GM12801 (cell line): Measurements from ENCODE around the gene OXER1.

Source experiments
- TF ChIP-seq, protein P1 (sequence below): IDR thresholded peaks from one replicate; pipeline ENCODE4 v1.5.1; 2011; ENCODE audit warnings: control low read depth; ENCODE audit not compliant: insufficient read length; ENCODE audit errors: extremely low read depth

OXER1 gene

DNA sequence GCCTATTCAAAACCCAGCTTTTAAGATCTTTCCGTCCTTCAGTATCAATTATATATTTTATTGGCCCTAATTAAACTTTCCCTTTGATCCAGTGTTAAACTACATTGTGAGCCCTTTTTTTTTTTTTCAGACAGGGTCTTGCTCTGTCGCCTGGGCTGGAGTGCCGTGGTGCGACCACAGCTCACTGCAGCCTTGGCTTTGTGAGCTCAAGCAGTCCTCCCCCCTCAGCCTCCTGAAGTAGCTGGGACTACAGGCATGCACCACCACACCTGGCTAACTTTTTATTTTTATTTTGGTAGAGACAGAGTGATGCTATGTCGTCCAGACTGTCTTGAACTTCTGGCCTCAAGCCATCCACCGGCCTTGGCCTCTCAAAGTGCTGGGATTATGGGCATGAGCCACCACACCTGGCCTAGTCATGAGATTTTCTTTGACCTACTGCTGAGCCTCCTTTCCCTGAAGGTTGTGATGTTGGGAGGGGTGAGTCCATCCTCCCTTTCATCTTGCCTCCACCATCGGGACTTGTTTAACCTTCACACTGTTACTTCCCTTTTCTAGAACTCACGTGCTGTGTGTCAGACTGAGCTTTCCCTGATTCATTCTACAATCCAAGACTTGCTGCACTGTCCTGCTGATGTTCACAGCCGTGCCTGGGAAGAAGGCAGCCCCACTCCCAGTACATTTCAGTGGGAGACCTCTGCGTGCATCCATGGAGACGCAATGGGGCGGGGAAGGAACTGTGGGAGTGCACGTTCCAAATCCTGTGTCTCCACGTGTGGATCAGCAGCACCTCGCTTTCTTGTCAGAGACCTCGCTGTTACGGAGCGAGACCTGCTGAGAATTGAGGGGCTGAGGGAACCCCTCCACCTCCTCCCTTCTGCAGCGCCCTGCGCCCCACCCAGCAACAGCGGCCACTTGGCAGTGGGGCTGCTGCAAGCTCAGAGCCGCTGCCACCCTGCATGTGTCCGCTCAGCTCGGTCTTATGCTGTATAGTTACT lies 10.8 kb downstream of the OXER1 start:
- TF ChIP-seq, protein P1, sequence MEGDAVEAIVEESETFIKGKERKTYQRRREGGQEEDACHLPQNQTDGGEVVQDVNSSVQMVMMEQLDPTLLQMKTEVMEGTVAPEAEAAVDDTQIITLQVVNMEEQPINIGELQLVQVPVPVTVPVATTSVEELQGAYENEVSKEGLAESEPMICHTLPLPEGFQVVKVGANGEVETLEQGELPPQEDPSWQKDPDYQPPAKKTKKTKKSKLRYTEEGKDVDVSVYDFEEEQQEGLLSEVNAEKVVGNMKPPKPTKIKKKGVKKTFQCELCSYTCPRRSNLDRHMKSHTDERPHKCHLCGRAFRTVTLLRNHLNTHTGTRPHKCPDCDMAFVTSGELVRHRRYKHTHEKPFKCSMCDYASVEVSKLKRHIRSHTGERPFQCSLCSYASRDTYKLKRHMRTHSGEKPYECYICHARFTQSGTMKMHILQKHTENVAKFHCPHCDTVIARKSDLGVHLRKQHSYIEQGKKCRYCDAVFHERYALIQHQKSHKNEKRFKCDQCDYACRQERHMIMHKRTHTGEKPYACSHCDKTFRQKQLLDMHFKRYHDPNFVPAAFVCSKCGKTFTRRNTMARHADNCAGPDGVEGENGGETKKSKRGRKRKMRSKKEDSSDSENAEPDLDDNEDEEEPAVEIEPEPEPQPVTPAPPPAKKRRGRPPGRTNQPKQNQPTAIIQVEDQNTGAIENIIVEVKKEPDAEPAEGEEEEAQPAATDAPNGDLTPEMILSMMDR = no peak

- TF ChIP-seq, protein P1 = no peak
Measured at GRCh38 chr2:42752314-42752713, 11.6 kb downstream of the OXER1 start.

DNA sequence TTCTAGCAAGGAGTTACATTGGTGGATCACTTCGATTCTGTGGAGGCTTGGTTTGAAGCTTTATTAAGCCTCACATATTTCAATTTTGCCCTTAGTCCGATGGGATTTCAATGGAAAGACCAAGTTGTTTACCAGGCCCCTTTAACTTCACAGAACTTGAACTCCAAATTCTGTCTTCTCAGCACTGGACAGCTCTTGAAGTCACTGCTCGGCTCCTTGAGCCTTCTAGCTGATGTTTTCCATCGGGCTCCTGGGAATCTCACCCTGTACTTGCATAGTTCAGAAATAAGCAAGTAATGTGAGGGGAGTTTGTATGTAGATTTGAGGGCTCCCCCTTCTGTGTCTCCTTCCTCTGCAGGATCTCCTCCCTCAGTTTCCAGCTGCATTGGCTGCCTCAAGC lies 15.1 kb downstream of the OXER1 start:
- TF ChIP-seq, protein P1 = no peak

- TF ChIP-seq, protein P1 = no peak
Measured at GRCh38 chr2:42747422-42747821, 16.5 kb downstream of the OXER1 start.

DNA sequence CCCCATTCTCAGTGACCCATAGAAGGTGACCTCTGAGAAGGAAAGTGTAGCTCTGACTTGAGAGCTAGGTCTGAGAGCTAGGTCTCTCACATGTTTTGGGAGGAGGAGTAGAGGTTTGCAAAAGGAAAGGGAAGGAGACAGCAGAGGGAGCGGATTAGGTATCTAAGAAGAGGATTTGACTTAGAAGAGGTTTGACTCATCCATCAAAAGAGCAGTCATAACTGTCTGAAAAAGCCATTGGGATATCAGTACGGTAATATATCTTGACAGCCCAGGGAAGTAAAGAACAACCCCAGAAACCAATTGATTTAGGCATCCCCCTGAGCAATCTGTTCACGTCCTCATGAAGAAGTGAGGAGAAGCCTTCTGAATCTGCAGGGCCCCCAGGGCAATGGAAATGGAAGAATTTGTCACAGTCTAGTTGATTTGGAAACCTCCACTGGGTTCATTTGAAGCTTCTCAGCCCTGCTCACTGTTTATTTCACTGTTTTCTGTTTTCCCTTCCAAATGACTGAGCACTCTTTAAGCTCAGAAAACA lies 19.3 kb downstream of the OXER1 start:
- TF ChIP-seq, protein P1 = no peak

GRCh38 chr2:42743659-42743990 lies 20.3 kb downstream of the OXER1 start:
- TF ChIP-seq, protein P1 = no peak

GRCh38 chr2:42742740-42743658 lies 20.9 kb downstream of the OXER1 start:
- TF ChIP-seq, protein P1 = no peak
